Ammon's horn (tissue), 1 donor: ENCODE measurements around the gene HABP4.

Experiments
- DNase-seq: peaks from one replicate; pipeline ENCODE4 v3.0.0-alpha.2; 2016; ENCODE audit warnings: low spot score

HABP4 gene

GRCh38 chr9:96478829-96479371, 28.9 kb downstream of the HABP4 start:
- DNase-seq = no peak

GRCh38 chr9:96480736-96481135, 30.8 kb downstream of the HABP4 start:
- no peak for DNase-seq

- no peak for DNase-seq
These were observed 32.5 kb downstream of the HABP4 start for GRCh38 chr9:96482476-96482875.

- no peak for DNase-seq
These were observed 33.2 kb downstream of the HABP4 start for GRCh38 chr9:96483197-96483596.

GRCh38 chr9:96483733-96484390, 33.9 kb downstream of the HABP4 start:
- DNase-seq = no peak

GRCh38 chr9:96484521-96484931, 34.6 kb downstream of the HABP4 start:
- no peak for DNase-seq

GRCh38 chr9:96485280-96485679, 35.3 kb downstream of the HABP4 start:
- DNase-seq = no peak

- peak; percentile 64 for DNase-seq
These were observed 36.5 kb downstream of the HABP4 start for GRCh38 chr9:96486386-96487028.

- no peak for DNase-seq
These were observed 37.0 kb downstream of the HABP4 start for GRCh38 chr9:96487029-96487396.

GRCh38 chr9:96487949-96488348, 38.0 kb downstream of the HABP4 start:
- no peak for DNase-seq

GRCh38 chr9:96489482-96489979, 39.6 kb downstream of the HABP4 start:
- no peak for DNase-seq

GRCh38 chr9:96490534-96491078, 40.6 kb downstream of the HABP4 start:
- no peak for DNase-seq

- DNase-seq = no peak
These were observed 41.3 kb downstream of the HABP4 start for GRCh38 chr9:96491079-96491879.

- DNase-seq = no peak
These were observed 42.0 kb downstream of the HABP4 start for GRCh38 chr9:96491880-96492525.

GRCh38 chr9:96492993-96493531, 43.1 kb downstream of the HABP4 start:
- no peak for DNase-seq

GRCh38 chr9:96493757-96494156, 43.8 kb downstream of the HABP4 start:
- no peak for DNase-seq

- DNase-seq = no peak
These were observed 44.3 kb downstream of the HABP4 start for GRCh38 chr9:96494215-96494800.

- no peak for DNase-seq
These were observed 45.4 kb downstream of the HABP4 start for GRCh38 chr9:96495341-96495740.

GRCh38 chr9:96496368-96497116, 46.6 kb downstream of the HABP4 start:
- no peak for DNase-seq

- DNase-seq = no peak
These were observed 47.1 kb downstream of the HABP4 start for GRCh38 chr9:96497117-96497399.

- no peak for DNase-seq
These were observed 48.8 kb downstream of the HABP4 start for GRCh38 chr9:96498796-96499195.
